HL-60 (cell line): Measurements from ENCODE around the gene ARFIP1.

Experiments used
- TF ChIP-seq, protein P1 (sequence below): IDR thresholded peaks from one replicate; pipeline ENCODE4 v1.5.1; 2011; ENCODE audit warnings: low read length, control low read depth, inconsistent platforms; ENCODE audit not compliant: insufficient read depth
- TF ChIP-seq, protein P2 (sequence below): IDR thresholded peaks from 2 replicates; pipeline ENCODE4 v1.6.1; 2012; ENCODE audit warnings: low read depth; ENCODE audit not compliant: insufficient replicate concordance

DNA sequence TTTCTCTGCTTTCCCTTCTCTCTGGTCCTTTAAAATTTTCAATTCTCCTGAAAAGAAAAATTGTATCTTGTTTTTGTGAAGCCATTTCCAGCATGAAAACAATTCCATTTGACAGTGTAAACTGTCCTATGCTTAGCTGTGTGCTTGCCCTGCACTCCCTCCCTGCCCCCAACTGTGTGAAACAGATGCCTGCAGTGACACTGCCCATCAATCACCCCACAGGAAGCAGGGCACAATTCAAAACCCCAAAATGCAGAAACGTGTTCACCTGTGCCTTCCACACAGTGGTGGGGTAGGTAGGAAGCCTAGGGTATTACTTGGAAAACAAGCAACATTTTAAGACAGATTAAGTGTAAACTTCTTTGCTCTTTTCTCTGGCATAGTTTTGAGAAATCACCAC, 150.1 kb downstream of the ARFIP1 start:
- TF ChIP-seq, protein P1, sequence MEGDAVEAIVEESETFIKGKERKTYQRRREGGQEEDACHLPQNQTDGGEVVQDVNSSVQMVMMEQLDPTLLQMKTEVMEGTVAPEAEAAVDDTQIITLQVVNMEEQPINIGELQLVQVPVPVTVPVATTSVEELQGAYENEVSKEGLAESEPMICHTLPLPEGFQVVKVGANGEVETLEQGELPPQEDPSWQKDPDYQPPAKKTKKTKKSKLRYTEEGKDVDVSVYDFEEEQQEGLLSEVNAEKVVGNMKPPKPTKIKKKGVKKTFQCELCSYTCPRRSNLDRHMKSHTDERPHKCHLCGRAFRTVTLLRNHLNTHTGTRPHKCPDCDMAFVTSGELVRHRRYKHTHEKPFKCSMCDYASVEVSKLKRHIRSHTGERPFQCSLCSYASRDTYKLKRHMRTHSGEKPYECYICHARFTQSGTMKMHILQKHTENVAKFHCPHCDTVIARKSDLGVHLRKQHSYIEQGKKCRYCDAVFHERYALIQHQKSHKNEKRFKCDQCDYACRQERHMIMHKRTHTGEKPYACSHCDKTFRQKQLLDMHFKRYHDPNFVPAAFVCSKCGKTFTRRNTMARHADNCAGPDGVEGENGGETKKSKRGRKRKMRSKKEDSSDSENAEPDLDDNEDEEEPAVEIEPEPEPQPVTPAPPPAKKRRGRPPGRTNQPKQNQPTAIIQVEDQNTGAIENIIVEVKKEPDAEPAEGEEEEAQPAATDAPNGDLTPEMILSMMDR = no peak
- TF ChIP-seq, protein P2, sequence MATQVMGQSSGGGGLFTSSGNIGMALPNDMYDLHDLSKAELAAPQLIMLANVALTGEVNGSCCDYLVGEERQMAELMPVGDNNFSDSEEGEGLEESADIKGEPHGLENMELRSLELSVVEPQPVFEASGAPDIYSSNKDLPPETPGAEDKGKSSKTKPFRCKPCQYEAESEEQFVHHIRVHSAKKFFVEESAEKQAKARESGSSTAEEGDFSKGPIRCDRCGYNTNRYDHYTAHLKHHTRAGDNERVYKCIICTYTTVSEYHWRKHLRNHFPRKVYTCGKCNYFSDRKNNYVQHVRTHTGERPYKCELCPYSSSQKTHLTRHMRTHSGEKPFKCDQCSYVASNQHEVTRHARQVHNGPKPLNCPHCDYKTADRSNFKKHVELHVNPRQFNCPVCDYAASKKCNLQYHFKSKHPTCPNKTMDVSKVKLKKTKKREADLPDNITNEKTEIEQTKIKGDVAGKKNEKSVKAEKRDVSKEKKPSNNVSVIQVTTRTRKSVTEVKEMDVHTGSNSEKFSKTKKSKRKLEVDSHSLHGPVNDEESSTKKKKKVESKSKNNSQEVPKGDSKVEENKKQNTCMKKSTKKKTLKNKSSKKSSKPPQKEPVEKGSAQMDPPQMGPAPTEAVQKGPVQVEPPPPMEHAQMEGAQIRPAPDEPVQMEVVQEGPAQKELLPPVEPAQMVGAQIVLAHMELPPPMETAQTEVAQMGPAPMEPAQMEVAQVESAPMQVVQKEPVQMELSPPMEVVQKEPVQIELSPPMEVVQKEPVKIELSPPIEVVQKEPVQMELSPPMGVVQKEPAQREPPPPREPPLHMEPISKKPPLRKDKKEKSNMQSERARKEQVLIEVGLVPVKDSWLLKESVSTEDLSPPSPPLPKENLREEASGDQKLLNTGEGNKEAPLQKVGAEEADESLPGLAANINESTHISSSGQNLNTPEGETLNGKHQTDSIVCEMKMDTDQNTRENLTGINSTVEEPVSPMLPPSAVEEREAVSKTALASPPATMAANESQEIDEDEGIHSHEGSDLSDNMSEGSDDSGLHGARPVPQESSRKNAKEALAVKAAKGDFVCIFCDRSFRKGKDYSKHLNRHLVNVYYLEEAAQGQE = no peak
